NCI-H345 treated with DMSO at 0.1 percent for 48 hours (cell line): ENCODE measurements around the gene ADAMTSL1.

Experiments used
- DNase-seq: peaks from one replicate; lab custom pipeline; 2025; ENCODE audit not compliant: unreplicated experiment; lab: John Stamatoyannopoulos, UW

ADAMTSL1 gene

GRCh38 chr9:18548456-18548855 lies 74.5 kb downstream of the ADAMTSL1 start:
- no peak for DNase-seq

GRCh38 chr9:18549772-18550171 lies 75.8 kb downstream of the ADAMTSL1 start:
- DNase-seq, result no peak

- no peak for DNase-seq
Measured at GRCh38 chr9:18550286-18550685, 76.3 kb downstream of the ADAMTSL1 start.

GRCh38 chr9:18554244-18554643 lies 80.3 kb downstream of the ADAMTSL1 start:
- no peak for DNase-seq

- DNase-seq, result no peak
Measured at GRCh38 chr9:18555105-18555883, 81.3 kb downstream of the ADAMTSL1 start.

GRCh38 chr9:18564018-18564880 lies 90.3 kb downstream of the ADAMTSL1 start:
- no peak for DNase-seq

GRCh38 chr9:18566121-18566520 lies 92.2 kb downstream of the ADAMTSL1 start:
- DNase-seq, result no peak

GRCh38 chr9:18568973-18569372 lies 95.0 kb downstream of the ADAMTSL1 start:
- DNase-seq, result peak; percentile 34

GRCh38 chr9:18569941-18570630 lies 96.1 kb downstream of the ADAMTSL1 start:
- no peak for DNase-seq

GRCh38 chr9:18573021-18573556 lies 99.1 kb downstream of the ADAMTSL1 start:
- no peak for DNase-seq

- no peak for DNase-seq
Measured at GRCh38 chr9:18575686-18576085, 101.7 kb downstream of the ADAMTSL1 start.

- no peak for DNase-seq
Measured at GRCh38 chr9:18579536-18579935, 105.6 kb downstream of the ADAMTSL1 start.

GRCh38 chr9:18580151-18580550 lies 106.2 kb downstream of the ADAMTSL1 start:
- no peak for DNase-seq

- no peak for DNase-seq
Measured at GRCh38 chr9:18585996-18586395, 112.0 kb downstream of the ADAMTSL1 start.

- DNase-seq, result no peak
Measured at GRCh38 chr9:18588002-18588401, 114.0 kb downstream of the ADAMTSL1 start.

GRCh38 chr9:18591261-18591660 lies 117.3 kb downstream of the ADAMTSL1 start:
- no peak for DNase-seq

- DNase-seq, result no peak
Measured at GRCh38 chr9:18594837-18595236, 120.9 kb downstream of the ADAMTSL1 start.

- no peak for DNase-seq
Measured at GRCh38 chr9:18595597-18595996, 121.6 kb downstream of the ADAMTSL1 start.

GRCh38 chr9:18596920-18597319 lies 123.0 kb downstream of the ADAMTSL1 start:
- no peak for DNase-seq

- DNase-seq, result no peak
Measured at GRCh38 chr9:18598969-18599368, 125.0 kb downstream of the ADAMTSL1 start.

GRCh38 chr9:18601026-18601425 lies 127.1 kb downstream of the ADAMTSL1 start:
- DNase-seq, result no peak
